ENCODE measurements around the gene SLC24A1.

GRCh38 chr15:65579762-65580161 is 42.0 kb upstream of the SLC24A1 start:
- TF ChIP-seq POLR2A (IDR thresholded peaks at IDR 0.05) (no peak), CTCF (IDR thresholded peaks at IDR 0.05) (no peak)
